HEK293T (cell line): Measurements from ENCODE around the gene ATOH7.
"Not testable (repeated sequence)": the region's sequence is repeated elsewhere in the genome, so short reads cannot be mapped to it uniquely, and the experiment has no call there.

Experiments used
- CTCF ChIA-PET: fragments of 350-600 bp; formaldehyde crosslinking; extraction: SDS; loops from one replicate; lab custom pipeline; 2021; ENCODE audit warnings: antibody characterized with exemption, inconsistent platforms; lab: Yijun Ruan, JAX
- POLR2A ChIA-PET: fragments of 350-600 bp; formaldehyde crosslinking; extraction: SDS; loops from one replicate; lab custom pipeline; 2020; ENCODE audit warnings: antibody characterized with exemption, inconsistent platforms; lab: Yijun Ruan, JAX
- DNase-seq: peaks from one replicate; pipeline ENCODE4 v3.0.0; 2012; ENCODE audit warnings: mixed read lengths; ENCODE audit errors: extremely low spot score
- ARNT ChIP-seq: fragments of 450-650 bp; IDR thresholded peaks from 2 replicates; pipeline ENCODE4 v1.6.1; 2017; ENCODE audit warnings: mild to moderate bottlenecking
- BHLHE40 ChIP-seq: fragments of 450-650 bp; IDR thresholded peaks from 2 replicates; pipeline ENCODE4 v1.6.1; 2016; ENCODE audit warnings: mild to moderate bottlenecking, moderate library complexity, borderline replicate concordance
- CTBP1 ChIP-seq: fragments of 450-650 bp; IDR thresholded peaks from 2 replicates; pipeline ENCODE4 v1.6.1; 2016; ENCODE audit warnings: borderline replicate concordance
- ELF4 ChIP-seq: fragments of 450-650 bp; IDR thresholded peaks from 2 replicates; pipeline ENCODE4 v1.6.1; 2017; ENCODE audit warnings: antibody characterized with exemption
- FOXA1 ChIP-seq: fragments of 450-650 bp; IDR thresholded peaks from 2 replicates; pipeline ENCODE4 v1.6.1; 2016; ENCODE audit warnings: mild to moderate bottlenecking
- FOXK2 ChIP-seq: fragments of 450-650 bp; IDR thresholded peaks from 2 replicates; pipeline ENCODE4 v1.6.1; 2016; ENCODE audit warnings: mild to moderate bottlenecking
- FOXM1 ChIP-seq: fragments of 450-650 bp; IDR thresholded peaks from 2 replicates; pipeline ENCODE4 v1.6.1; 2017; ENCODE audit warnings: mild to moderate bottlenecking, borderline replicate concordance
- HDGF ChIP-seq: fragments of 450-650 bp; IDR thresholded peaks from 2 replicates; pipeline ENCODE4 v1.6.1; 2017; ENCODE audit warnings: antibody characterized with exemption, borderline replicate concordance
- L3MBTL2 ChIP-seq: fragments of 450-650 bp; conservative IDR thresholded peaks from 2 replicates; pipeline ENCODE4 v1.6.1; 2016; ENCODE audit warnings: mild to moderate bottlenecking
- LEF1 ChIP-seq: fragments of 450-650 bp; IDR thresholded peaks from 2 replicates; pipeline ENCODE4 v1.6.1; 2017; ENCODE audit warnings: mild to moderate bottlenecking, borderline replicate concordance
- NFRKB ChIP-seq: fragments of 450-650 bp; IDR thresholded peaks from 2 replicates; pipeline ENCODE4 v1.6.1; 2016; ENCODE audit warnings: mild to moderate bottlenecking, moderate library complexity
- PKNOX1 ChIP-seq: fragments of 450-650 bp; IDR thresholded peaks from 2 replicates; pipeline ENCODE4 v1.6.1; 2016
- SP1 ChIP-seq: fragments of 450-650 bp; IDR thresholded peaks from 2 replicates; pipeline ENCODE4 v1.6.1; 2017
- SUZ12 ChIP-seq: fragments of 450-650 bp; IDR thresholded peaks from 2 replicates; pipeline ENCODE4 v1.6.1; 2016; ENCODE audit warnings: mild to moderate bottlenecking
- TARDBP ChIP-seq: fragments of 450-650 bp; IDR thresholded peaks from 2 replicates; pipeline ENCODE4 v1.6.1; 2016
- ZNF384 ChIP-seq: fragments of 450-650 bp; IDR thresholded peaks from 2 replicates; pipeline ENCODE4 v1.6.1; 2016

ATOH7 gene

DNA sequence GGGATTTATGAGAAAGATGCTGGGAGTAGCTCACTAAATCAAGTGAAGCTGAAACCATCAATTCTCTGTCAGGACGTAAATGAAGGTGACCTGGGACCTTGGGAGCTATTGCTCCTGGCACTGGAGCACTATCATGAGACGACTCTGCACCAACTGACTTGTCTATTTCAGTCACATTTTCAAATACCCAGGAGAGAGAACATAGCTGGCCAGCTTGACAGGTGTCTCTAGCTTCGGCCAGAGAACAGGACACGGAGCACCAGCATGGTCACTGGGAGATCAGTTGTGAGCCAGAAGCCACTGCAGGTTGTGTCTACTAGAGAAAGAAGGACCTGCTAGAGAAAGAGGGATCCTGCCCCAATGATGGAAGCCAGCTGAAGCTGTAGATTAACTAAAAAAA is 17.4 kb upstream of the ATOH7 start:
- no peak for DNase-seq
- TF ChIP-seq FOXM1, result no peak
- TF ChIP-seq FOXA1, result no peak
- TF ChIP-seq ELF4, result no peak
- no peak for TF ChIP-seq FOXK2
- TF ChIP-seq L3MBTL2, result no peak
- no peak for TF ChIP-seq TARDBP
- TF ChIP-seq SP1, result no peak
- no peak for TF ChIP-seq PKNOX1
- TF ChIP-seq SUZ12, result no peak
- no peak for TF ChIP-seq CTBP1
- no peak for TF ChIP-seq NFRKB
- TF ChIP-seq LEF1, result no peak
- no peak for TF ChIP-seq ZNF384
- TF ChIP-seq HDGF, result no peak
- ChIA-PET POLR2A (no interaction called here), CTCF (no interaction called here)

DNA sequence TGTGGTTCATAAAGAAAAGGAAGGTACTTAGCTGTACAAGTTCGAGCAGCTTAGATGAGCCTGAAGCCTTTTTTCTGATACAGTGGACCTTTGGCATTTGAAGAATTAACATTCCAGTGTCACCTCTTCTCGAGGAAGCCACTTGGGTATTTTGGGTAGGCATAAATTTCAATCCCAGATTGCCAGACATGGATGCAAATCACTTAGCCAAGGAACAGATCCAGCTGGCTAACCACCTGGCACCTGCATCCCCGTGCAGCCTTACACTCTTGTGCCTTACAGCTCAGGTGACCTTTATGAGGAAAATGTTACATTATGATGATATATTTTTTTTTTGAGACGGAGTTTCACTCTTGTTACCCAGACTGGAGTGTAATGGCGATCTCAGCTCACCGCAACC is 16.0 kb upstream of the ATOH7 start:
- TF ChIP-seq TARDBP, result no peak
- no peak for TF ChIP-seq FOXA1
- ChIA-PET POLR2A (no interaction called here), CTCF (no interaction called here)
- no peak for DNase-seq

GRCh38 chr10:68246397-68246796 is 14.5 kb upstream of the ATOH7 start:
- DNase-seq, CTCF ChIA-PET, POLR2A ChIA-PET: not testable (repeated sequence)

DNA sequence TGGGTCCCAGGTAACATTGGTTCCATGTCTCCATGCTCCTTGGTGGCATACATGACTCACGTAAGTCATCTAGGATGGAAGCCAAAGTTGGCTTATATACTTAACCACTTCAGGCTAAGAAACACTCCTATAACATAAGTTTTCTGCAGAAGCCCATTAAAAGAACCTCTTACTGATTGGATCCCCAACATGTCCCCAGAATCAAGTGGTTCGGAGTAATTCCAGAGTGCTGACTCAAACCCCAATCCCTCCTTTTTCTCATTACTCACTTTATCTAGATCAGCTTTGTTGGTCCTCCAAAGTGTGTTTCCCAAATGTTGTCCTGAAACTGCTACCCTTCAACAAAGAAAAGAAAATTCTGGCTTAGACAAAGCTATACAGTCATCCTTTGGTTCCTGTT is 10.1 kb upstream of the ATOH7 start:
- no peak for DNase-seq
- CTCF ChIA-PET, result no interaction called here
- POLR2A ChIA-PET, result interaction anchor here (1.0 kb wide), 1 partner anchor 11 kb away, joined by 5 read pairs; no protein-coding TSS in a partner anchor

GRCh38 chr10:68239596-68240150 is 7.8 kb upstream of the ATOH7 start:
- ChIA-PET POLR2A (interaction anchor here (0.7 kb wide), 1 partner anchor 8 kb away, joined by 7 read pairs; no protein-coding TSS in a partner anchor), CTCF (interaction anchor here (1.1 kb wide), 1 partner anchor 63 kb away, joined by 3 read pairs; no protein-coding TSS in a partner anchor)

More for the DNA sequence above, 10.1 kb upstream of the ATOH7 start:
- TF ChIP-seq ZNF384 (no peak), FOXM1 (no peak)

GRCh38 chr10:68239069-68239468 is 7.2 kb upstream of the ATOH7 start:
- ChIA-PET POLR2A (interaction anchor here (0.7 kb wide), 1 partner anchor 8 kb away, joined by 7 read pairs; no protein-coding TSS in a partner anchor), CTCF (interaction anchor here (1.1 kb wide), 1 partner anchor 62 kb away, joined by 3 read pairs; no protein-coding TSS in a partner anchor)
- no peak for TF ChIP-seq FOXK2
- no peak for TF ChIP-seq FOXM1
- no peak for TF ChIP-seq NFRKB
- TF ChIP-seq TARDBP, result no peak
- TF ChIP-seq PKNOX1, result no peak
- no peak for TF ChIP-seq L3MBTL2
- no peak for TF ChIP-seq LEF1
- no peak for TF ChIP-seq FOXA1
- no peak for TF ChIP-seq ZNF384
- no peak for TF ChIP-seq HDGF
- no peak for TF ChIP-seq SUZ12
- TF ChIP-seq ELF4, result no peak
- DNase-seq, result no peak

More at GRCh38 chr10:68239596-68240150, 7.8 kb upstream of the ATOH7 start:
- DNase-seq, result no peak
- no peak for TF ChIP-seq L3MBTL2
- TF ChIP-seq ELF4, result no peak

GRCh38 chr10:68238371-68238770 is 6.5 kb upstream of the ATOH7 start:
- no peak for DNase-seq
- CTCF ChIA-PET, result no interaction called here
- no peak for TF ChIP-seq SUZ12
- POLR2A ChIA-PET, result no interaction called here

- TF ChIP-seq ZNF384, result no peak
- no peak for TF ChIP-seq FOXK2
- no peak for TF ChIP-seq ELF4
- TF ChIP-seq TARDBP, result no peak
- TF ChIP-seq PKNOX1, result no peak
- TF ChIP-seq L3MBTL2, result no peak
- TF ChIP-seq ARNT, result no peak
- TF ChIP-seq CTBP1, result no peak
- TF ChIP-seq LEF1, result no peak
- no peak for TF ChIP-seq HDGF
- TF ChIP-seq SUZ12, result no peak
- no peak for TF ChIP-seq FOXM1
- TF ChIP-seq FOXA1, result no peak
- no peak for TF ChIP-seq BHLHE40
- no peak for TF ChIP-seq NFRKB
- no peak for TF ChIP-seq SP1
- ChIA-PET CTCF (no interaction called here), POLR2A (no interaction called here)
- no peak for DNase-seq
These were observed 5.3 kb upstream of the ATOH7 start for GRCh38 chr10:68237173-68237572.
